HCT116 (cell line): ENCODE results near the gene GPX4. TPM values are rescaled to one million over a fixed set of nuclear protein-coding genes. Genes with fewer than 3 reads are reported as not detected.

ENCODE experiments used
- ATAC-seq: fragments of 200-7000 bp; cut with Tn5 transposase; 2 replicates; pipeline ENCODE4 v1.9.1; 2020; ENCODE audit warnings: mild to moderate bottlenecking, moderate library complexity
- BruUV-seq: library from RNA; stranded (reverse); fragments of 400-500 nt; replicated peaks from 2 replicates; lab custom pipeline; 2021; lab: Mats Ljungman, UMichigan
- CTCF ChIA-PET: fragments of 300-600 bp; sonication (Branson Sonifier 250); formaldehyde crosslinking; loops from one replicate; lab custom pipeline; 2021; ENCODE audit warnings: antibody characterized with exemption; lab: Charles Lee
- POLR2A ChIA-PET: fragments of 300-600, 350-600 bp; sonication (Branson Sonifier 250); formaldehyde crosslinking; loops from one replicate; lab custom pipeline; 2021; ENCODE audit warnings: antibody characterized with exemption; lab: Charles Lee
- RAD21 ChIA-PET, 2 experiments: fragments of 300-600 bp; sonication (Branson Sonifier 250); formaldehyde crosslinking; loops; one replicate each; lab custom pipeline; 2023; ENCODE audit warnings: low total read pairs in 2 of 2; ENCODE audit not compliant: uncharacterized antibody in 2 of 2, unreplicated experiment in 2 of 2, low non-redundant PET in 1 of 2; lab: Charles Lee
- DNase-seq: peaks from one replicate; pipeline ENCODE4 v3.0.0-alpha.2; 2010; ENCODE audit warnings: low read depth, low spot score
- H2AFZ ChIP-seq: fragments of 200-600 bp; shearing (Covaris generic), sonication (generic); 2 replicates; pipeline ENCODE4 v1.6.1; 2017; ENCODE audit warnings: low read depth, mixed run types, mixed read lengths, antibody characterized with exemption, low read length; ENCODE audit not compliant: poor library complexity, severe bottlenecking
- H3K27ac ChIP-seq: 2 replicates; pipeline ENCODE4 v1.5.1; 2012; ENCODE audit warnings: low read depth, low read length
- H3K27me3 ChIP-seq: fragments of 200-600 bp; sonication (generic); 2 replicates; pipeline ENCODE4 v1.6.1; 2016; ENCODE audit warnings: mixed run types, low read length, mixed read lengths; ENCODE audit not compliant: insufficient read depth
- H3K36me3 ChIP-seq, 2 experiments: fragments of 200-500 bp in 1 of 2; fragments of 200-600 bp in 1 of 2; sonication (Bioruptor generic) in 1 of 2; sonication (generic) in 1 of 2; 2 replicates each; pipeline versions ENCODE4 v1.5.1 to v1.6.1; 2014 to 2016; ENCODE audit warnings: low read length in 2 of 2, inconsistent platforms in 1 of 2, mixed read lengths in 1 of 2, mixed run types in 1 of 2; ENCODE audit not compliant: insufficient read depth in 2 of 2, control insufficient read depth in 1 of 2
- H3K4me1 ChIP-seq, 2 experiments: fragments of 200-600 bp in 1 of 2; sonication (generic) in 1 of 2; 2 replicates each; pipeline versions ENCODE4 v1.5.1 to v1.6.1; 2012 to 2017; ENCODE audit warnings: low read length in 2 of 2, inconsistent platforms in 1 of 2, mild to moderate bottlenecking in 1 of 2, mixed read lengths in 1 of 2, mixed run types in 1 of 2, moderate library complexity in 1 of 2; ENCODE audit not compliant: insufficient read depth in 2 of 2, control insufficient read depth in 1 of 2
- H3K4me2 ChIP-seq: fragments of 200-600 bp; sonication (generic); 2 replicates; pipeline ENCODE4 v1.6.1; 2017; ENCODE audit warnings: mixed run types, low read length, mixed read lengths
- H3K4me3 ChIP-seq, 2 experiments: fragments of 200-600 bp in 1 of 2; sonication (generic) in 1 of 2; replicated peaks in 1 of 2; 2 replicates each; pipeline ENCODE4 v1.5.1; 2011 to 2016; ENCODE audit warnings: low read length in 2 of 2, control low read depth in 1 of 2, low read depth in 1 of 2, mild to moderate bottlenecking in 1 of 2, mixed read lengths in 1 of 2, mixed run types in 1 of 2
- H3K79me2 ChIP-seq: fragments of 200-600 bp; sonication (generic); 2 replicates; pipeline ENCODE4 v1.6.1; 2017; ENCODE audit warnings: mild to moderate bottlenecking, mixed run types, low read length, moderate library complexity, mixed read lengths; ENCODE audit not compliant: insufficient read depth
- H3K9ac ChIP-seq: fragments of 200-600 bp; sonication (generic); 2 replicates; pipeline ENCODE4 v1.6.1; 2016; ENCODE audit warnings: low read length, mixed read lengths
- H3K9me2 ChIP-seq: fragments of 200-600 bp; sonication (generic), shearing (Covaris generic); 2 replicates; pipeline ENCODE4 v1.6.1; 2017; ENCODE audit warnings: mixed run types, mild to moderate bottlenecking, moderate library complexity; ENCODE audit not compliant: insufficient read depth
- H3K9me3 ChIP-seq, 2 experiments: fragments of 200-500 bp in 1 of 2; fragments of 200-600 bp in 1 of 2; sonication (Bioruptor generic) in 1 of 2; sonication (generic) in 1 of 2; 2 replicates each; pipeline ENCODE4 v1.6.1; 2014 to 2017; ENCODE audit warnings: low read length in 2 of 2, mixed read lengths in 2 of 2, inconsistent platforms in 1 of 2, low read depth in 1 of 2, mild to moderate bottlenecking in 1 of 2, mixed run types in 1 of 2, moderate library complexity in 1 of 2; ENCODE audit not compliant: control insufficient read depth in 1 of 2, insufficient read depth in 1 of 2
- H4K20me1 ChIP-seq: fragments of 200-600 bp; sonication (generic), shearing (Covaris generic); 2 replicates; pipeline ENCODE4 v1.6.1; 2017; ENCODE audit warnings: mixed run types, mild to moderate bottlenecking, moderate library complexity; ENCODE audit not compliant: insufficient read depth
- ATF3 ChIP-seq: IDR thresholded peaks from 2 replicates; pipeline ENCODE4 v1.6.1; 2012
- CBX3 ChIP-seq: IDR thresholded peaks from 2 replicates; pipeline ENCODE4 v1.6.1; 2012; ENCODE audit warnings: low read depth
- EZH2 ChIP-seq: fragments of 200-600 bp; sonication (generic); IDR thresholded peaks from 2 replicates; pipeline ENCODE4 v1.6.1; 2017; ENCODE audit warnings: antibody characterized with exemption, mixed run types
- EZH2phosphoT487 ChIP-seq: fragments of 200-600 bp; IDR thresholded peaks from 2 replicates; pipeline ENCODE4 v1.6.1; 2018; ENCODE audit warnings: antibody characterized with exemption, borderline replicate concordance
- JUND ChIP-seq: IDR thresholded peaks from 2 replicates; pipeline ENCODE4 v1.6.1; 2012
- MAX ChIP-seq: IDR thresholded peaks from 2 replicates; pipeline ENCODE4 v1.6.1; 2012
- POLR2A ChIP-seq: IDR thresholded peaks from 2 replicates; pipeline ENCODE4 v1.7.0; 2011; ENCODE audit warnings: borderline replicate concordance; ENCODE audit not compliant: insufficient read depth, insufficient read length; ENCODE audit errors: extremely low read depth
- POLR2AphosphoS5 ChIP-seq: IDR thresholded peaks from 2 replicates; pipeline ENCODE4 v1.6.1; 2011; ENCODE audit warnings: mild to moderate bottlenecking, low read depth, low read length, moderate library complexity
- SIN3A ChIP-seq: IDR thresholded peaks from 2 replicates; pipeline ENCODE4 v1.6.1; 2012; ENCODE audit warnings: low read depth
- SP1 ChIP-seq: IDR thresholded peaks from 2 replicates; pipeline ENCODE4 v1.6.1; 2012; ENCODE audit warnings: low read depth
- SRF ChIP-seq: IDR thresholded peaks from 2 replicates; pipeline ENCODE4 v1.6.1; 2012; ENCODE audit warnings: low read depth
- TCF7L2 ChIP-seq: IDR thresholded peaks from 2 replicates; pipeline ENCODE4 v1.7.0; 2011; ENCODE audit warnings: borderline replicate concordance, inconsistent platforms; ENCODE audit not compliant: insufficient read depth, insufficient read length; ENCODE audit errors: extremely low read depth
- YY1 ChIP-seq: IDR thresholded peaks from 2 replicates; pipeline ENCODE4 v1.6.1; 2011; ENCODE audit warnings: low read length, low read depth, moderate library complexity, mild to moderate bottlenecking; ENCODE audit not compliant: insufficient replicate concordance; ENCODE audit errors: extremely low read depth
- ZBTB33 ChIP-seq: IDR thresholded peaks from 2 replicates; pipeline ENCODE4 v1.6.1; 2011; ENCODE audit warnings: mild to moderate bottlenecking, low read length, moderate library complexity; ENCODE audit not compliant: insufficient replicate concordance; ENCODE audit errors: extremely low read depth
- ZFX ChIP-seq: fragments of 450-650 bp; IDR thresholded peaks from 2 replicates; pipeline ENCODE4 v1.6.1; 2017
- ZNF274 ChIP-seq: fragments of 200-500 bp; sonication (Bioruptor generic); IDR thresholded peaks from 2 replicates; pipeline ENCODE4 v1.6.1; 2014; ENCODE audit warnings: mild to moderate bottlenecking, low read depth, low read length, inconsistent platforms
- intact Hi-C: fragments of 100-400 bp; cut with micrococcal nuclease; formaldehyde crosslinking; loops from 2 replicates; pipeline ENCODE4 v1.10.0; 2022
- total RNA-seq: library from RNA; stranded (reverse); gene quantifications from one replicate; pipeline ENCODE4 v1.2.1, GENCODE V29; 2021; ENCODE audit not compliant: unreplicated experiment
- TF ChIP-seq, protein P1 (sequence below): IDR thresholded peaks from 2 replicates; pipeline ENCODE4 v1.6.1; 2012; ENCODE audit warnings: low read depth
- TF ChIP-seq, protein P2 (sequence below), 3 experiments: fragments of 200-600 bp in 1 of 3; sonication (generic) in 1 of 3; IDR thresholded peaks in 2 of 3; conservative IDR thresholded peaks in 1 of 3; 2 replicates each; pipeline ENCODE4 v1.5.1; 2012 to 2017; ENCODE audit warnings: low read depth in 2 of 3, low read length in 2 of 3, antibody characterized with exemption in 1 of 3, borderline replicate concordance in 1 of 3, control low read depth in 1 of 3, mild to moderate bottlenecking in 1 of 3, mixed read lengths in 1 of 3, mixed run types in 1 of 3, moderate library complexity in 1 of 3; ENCODE audit not compliant: insufficient read depth in 1 of 3

GPX4 gene
- total RNA-seq, 1 experiment from 2014 or later = 481 TPM

DNA sequence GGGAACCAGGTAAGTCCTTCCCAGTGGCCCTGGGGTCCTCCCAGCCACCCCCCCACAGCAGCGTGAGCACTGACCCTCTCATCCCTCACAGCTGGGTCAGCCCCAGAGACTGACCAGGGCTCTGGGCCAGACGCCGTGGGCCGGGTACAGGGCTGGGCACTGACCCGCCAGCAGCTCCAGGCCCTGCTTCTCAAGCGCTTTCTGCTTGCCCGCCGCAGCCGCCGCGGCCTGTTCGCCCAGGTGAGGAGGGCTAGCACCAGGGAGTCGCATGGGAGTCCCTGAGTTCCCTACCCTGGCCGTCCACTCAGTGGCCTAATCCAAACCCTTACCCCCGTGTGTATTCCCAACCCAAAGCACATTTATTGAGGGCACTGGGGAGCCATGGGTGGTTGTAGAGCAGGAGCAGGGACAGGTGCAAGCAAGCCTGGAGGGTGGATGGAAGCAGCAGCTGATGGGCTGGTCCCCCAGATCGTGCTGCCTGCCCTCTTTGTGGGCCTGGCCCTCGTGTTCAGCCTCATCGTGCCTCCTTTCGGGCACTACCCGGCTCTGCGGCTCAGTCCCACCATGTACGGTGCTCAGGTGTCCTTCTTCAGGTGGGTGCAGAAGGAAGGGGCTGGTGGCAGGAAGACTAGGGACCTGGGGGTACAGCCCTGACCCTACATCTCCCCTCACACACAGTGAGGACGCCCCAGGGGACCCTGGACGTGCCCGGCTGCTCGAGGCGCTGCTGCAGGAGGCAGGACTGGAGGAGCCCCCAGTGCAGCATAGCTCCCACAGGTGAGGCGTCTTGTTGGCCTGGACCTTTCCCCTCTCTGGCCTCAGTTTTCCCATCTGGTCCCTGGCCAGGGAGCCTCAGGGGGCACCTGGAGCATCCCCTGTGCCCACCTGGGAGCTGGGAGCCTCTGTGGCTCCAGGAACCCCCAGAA is 49.4 kb upstream of the GPX4 start:
- H3K9me2 ChIP-seq = no peaks in the 10 kb centered on the region
- POLR2A ChIA-PET = interaction anchor here (1.6 kb wide), 1 partner anchor 10 kb away, joined by 4 read pairs; no protein-coding TSS in a partner anchor
- no peak overlapping the region for H3K27ac ChIP-seq
- no peak overlapping the region for H3K4me2 ChIP-seq
- H3K4me3 ChIP-seq = no peak overlapping the region
- H3K36me3 ChIP-seq = peaks cover 2 to 4% of the 10 kb centered on the region in 2 experiments; a peak in 3 of 4 replicates
- RAD21 ChIA-PET = no interaction called here
- H3K4me1 ChIP-seq = peaks cover 0 to 13% of the 10 kb centered on the region in 2 experiments; a peak in 3 of 4 replicates
- H3K9ac ChIP-seq = no peak overlapping the region
- BruUV-seq = no TSS peak
- CTCF ChIA-PET = interaction anchor here (1.3 kb wide), 1 partner anchor 11 kb away, joined by 3 read pairs; no protein-coding TSS in a partner anchor
- H4K20me1 ChIP-seq = no peaks in the 10 kb centered on the region
- ATAC-seq = no peak
- DNase-seq = no peak
- H2AFZ ChIP-seq = no peak overlapping the region
- intact Hi-C loops = no loop called here
- H3K79me2 ChIP-seq = no peaks in the 10 kb centered on the region
- H3K9me3 ChIP-seq = no peaks in the 10 kb centered on the region
- H3K27me3 ChIP-seq = no peaks in the 10 kb centered on the region
- TF ChIP-seq ZBTB33 = no peak
- TF ChIP-seq POLR2AphosphoS5 = no peak
- TF ChIP-seq JUND = no peak
- TF ChIP-seq, protein P1, sequence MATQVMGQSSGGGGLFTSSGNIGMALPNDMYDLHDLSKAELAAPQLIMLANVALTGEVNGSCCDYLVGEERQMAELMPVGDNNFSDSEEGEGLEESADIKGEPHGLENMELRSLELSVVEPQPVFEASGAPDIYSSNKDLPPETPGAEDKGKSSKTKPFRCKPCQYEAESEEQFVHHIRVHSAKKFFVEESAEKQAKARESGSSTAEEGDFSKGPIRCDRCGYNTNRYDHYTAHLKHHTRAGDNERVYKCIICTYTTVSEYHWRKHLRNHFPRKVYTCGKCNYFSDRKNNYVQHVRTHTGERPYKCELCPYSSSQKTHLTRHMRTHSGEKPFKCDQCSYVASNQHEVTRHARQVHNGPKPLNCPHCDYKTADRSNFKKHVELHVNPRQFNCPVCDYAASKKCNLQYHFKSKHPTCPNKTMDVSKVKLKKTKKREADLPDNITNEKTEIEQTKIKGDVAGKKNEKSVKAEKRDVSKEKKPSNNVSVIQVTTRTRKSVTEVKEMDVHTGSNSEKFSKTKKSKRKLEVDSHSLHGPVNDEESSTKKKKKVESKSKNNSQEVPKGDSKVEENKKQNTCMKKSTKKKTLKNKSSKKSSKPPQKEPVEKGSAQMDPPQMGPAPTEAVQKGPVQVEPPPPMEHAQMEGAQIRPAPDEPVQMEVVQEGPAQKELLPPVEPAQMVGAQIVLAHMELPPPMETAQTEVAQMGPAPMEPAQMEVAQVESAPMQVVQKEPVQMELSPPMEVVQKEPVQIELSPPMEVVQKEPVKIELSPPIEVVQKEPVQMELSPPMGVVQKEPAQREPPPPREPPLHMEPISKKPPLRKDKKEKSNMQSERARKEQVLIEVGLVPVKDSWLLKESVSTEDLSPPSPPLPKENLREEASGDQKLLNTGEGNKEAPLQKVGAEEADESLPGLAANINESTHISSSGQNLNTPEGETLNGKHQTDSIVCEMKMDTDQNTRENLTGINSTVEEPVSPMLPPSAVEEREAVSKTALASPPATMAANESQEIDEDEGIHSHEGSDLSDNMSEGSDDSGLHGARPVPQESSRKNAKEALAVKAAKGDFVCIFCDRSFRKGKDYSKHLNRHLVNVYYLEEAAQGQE = no peak
- no peak for TF ChIP-seq POLR2A
- TF ChIP-seq, protein P2, sequence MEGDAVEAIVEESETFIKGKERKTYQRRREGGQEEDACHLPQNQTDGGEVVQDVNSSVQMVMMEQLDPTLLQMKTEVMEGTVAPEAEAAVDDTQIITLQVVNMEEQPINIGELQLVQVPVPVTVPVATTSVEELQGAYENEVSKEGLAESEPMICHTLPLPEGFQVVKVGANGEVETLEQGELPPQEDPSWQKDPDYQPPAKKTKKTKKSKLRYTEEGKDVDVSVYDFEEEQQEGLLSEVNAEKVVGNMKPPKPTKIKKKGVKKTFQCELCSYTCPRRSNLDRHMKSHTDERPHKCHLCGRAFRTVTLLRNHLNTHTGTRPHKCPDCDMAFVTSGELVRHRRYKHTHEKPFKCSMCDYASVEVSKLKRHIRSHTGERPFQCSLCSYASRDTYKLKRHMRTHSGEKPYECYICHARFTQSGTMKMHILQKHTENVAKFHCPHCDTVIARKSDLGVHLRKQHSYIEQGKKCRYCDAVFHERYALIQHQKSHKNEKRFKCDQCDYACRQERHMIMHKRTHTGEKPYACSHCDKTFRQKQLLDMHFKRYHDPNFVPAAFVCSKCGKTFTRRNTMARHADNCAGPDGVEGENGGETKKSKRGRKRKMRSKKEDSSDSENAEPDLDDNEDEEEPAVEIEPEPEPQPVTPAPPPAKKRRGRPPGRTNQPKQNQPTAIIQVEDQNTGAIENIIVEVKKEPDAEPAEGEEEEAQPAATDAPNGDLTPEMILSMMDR (IDR thresholded peaks at IDR 0.05 in 2 of 3, conservative IDR thresholded peaks at IDR 0.05 in 1 of 3; ENCODE audit: borderline replicate concordance in 1 of 3, insufficient read depth in 1 of 3, low read depth in 2 of 3, low read length in 2 of 3) = no peak
- TF ChIP-seq EZH2phosphoT487 = no peak
- no peak for TF ChIP-seq ZFX
- TF ChIP-seq ZNF274 = no peak
- TF ChIP-seq ATF3 = no peak
- TF ChIP-seq EZH2 = no peak
- no peak for TF ChIP-seq SRF
- no peak for TF ChIP-seq SIN3A
- TF ChIP-seq CBX3 = no peak
- TF ChIP-seq MAX = no peak
- no peak for TF ChIP-seq YY1
- TF ChIP-seq SP1 = no peak
- TF ChIP-seq TCF7L2 = no peak
